Lung (tissue), 12 donors: ENCODE results near the gene CPE. TPM values are rescaled to one million over a fixed set of nuclear protein-coding genes. Genes with fewer than 3 reads are reported as not detected.

Experiments
- ATAC-seq: fragments of 200-7000 bp; cut with Tn5 transposase; one replicate; pipeline ENCODE4 v1.9.1; 2020; ENCODE audit warnings: moderate number of reproducible peaks; ENCODE audit not compliant: insufficient read depth, low FRiP score
- DNase-seq, 3 donors: peaks; one replicate each; pipeline ENCODE4 v3.0.0-alpha.2; 2013 to 2017
- H3K27ac ChIP-seq, 2 donors: one replicate each; pipeline ENCODE4 v1.5.1; 2013; ENCODE audit warnings: mild to moderate bottlenecking in 2 of 2, moderate library complexity in 2 of 2, control low read depth in 1 of 2, inconsistent platforms in 1 of 2, low read depth in 1 of 2, low read length in 1 of 2
- H3K27me3 ChIP-seq, 3 donors: one replicate each; pipeline ENCODE4 v1.5.1; 2013; ENCODE audit warnings: low read length in 2 of 3; ENCODE audit not compliant: control insufficient read depth in 3 of 3, insufficient read depth in 3 of 3
- H3K36me3 ChIP-seq, 4 donors: one replicate each; pipeline ENCODE4 v1.5.1; 2013; ENCODE audit warnings: low read length in 4 of 4, mild to moderate bottlenecking in 1 of 4, moderate library complexity in 1 of 4; ENCODE audit not compliant: control insufficient read depth in 4 of 4, insufficient read depth in 4 of 4
- H3K4me1 ChIP-seq, 5 donors: one replicate each; pipeline ENCODE4 v1.5.1; 2013; ENCODE audit warnings: low read length in 5 of 5, mild to moderate bottlenecking in 2 of 5, moderate library complexity in 1 of 5; ENCODE audit not compliant: control insufficient read depth in 5 of 5, insufficient read depth in 5 of 5
- H3K4me3 ChIP-seq: one replicate; pipeline ENCODE4 v1.5.1; 2013; ENCODE audit warnings: mild to moderate bottlenecking, control low read depth, moderate library complexity
- H3K9ac ChIP-seq, 2 donors: one replicate each; pipeline ENCODE4 v1.5.1; 2013; ENCODE audit warnings: low read length in 2 of 2, control low read depth in 1 of 2; ENCODE audit not compliant: insufficient read depth in 1 of 2
- H3K9me3 ChIP-seq, 4 donors: one replicate each; pipeline ENCODE4 v1.5.1; 2013; ENCODE audit warnings: low read length in 3 of 4, mild to moderate bottlenecking in 1 of 4, moderate library complexity in 1 of 4; ENCODE audit not compliant: control insufficient read depth in 4 of 4, insufficient read depth in 3 of 4
- WGBS, 2 donors: extraction: QIAGEN DNeasy Blood & Tissue Kit; methylation state at CpG; one replicate each; pipeline ENCODE4 v1.1.7; 2013; 5-methylcytosine and 5-hydroxymethylcytosine counted together
- polyA plus RNA-seq, 2 donors: library from polyadenylated mRNA; stranded (reverse); fragments of 200-250 nt; gene quantifications; one replicate each; pipeline ENCODE4 v1.2.1, GENCODE V29; 2013
- total RNA-seq, 2 donors: library from RNA; depleted of rRNA in 1 of 2; stranded (reverse); fragments of >200 nt in 1 of 2; gene quantifications; one replicate each; pipeline ENCODE4 v1.2.1, GENCODE V29; 2014 to 2021
- TF ChIP-seq, protein P1 (sequence below): IDR thresholded peaks from 2 replicates; pipeline ENCODE4 v1.5.1; 2012; ENCODE audit warnings: mild to moderate bottlenecking; ENCODE audit errors: control extremely low read depth, extremely low read depth
- donor health status: control.
- donor health status: control.
- donor health status: Bipolar disorder and iron deficiency.
- donor health status: healthy.
- donor health status: DM: yes; HTN: yes; CAD: no.

CPE gene
- total and polyA plus RNA-seq, 4 donors, result 6.6 to 135 (median 14.3) TPM

DNA sequence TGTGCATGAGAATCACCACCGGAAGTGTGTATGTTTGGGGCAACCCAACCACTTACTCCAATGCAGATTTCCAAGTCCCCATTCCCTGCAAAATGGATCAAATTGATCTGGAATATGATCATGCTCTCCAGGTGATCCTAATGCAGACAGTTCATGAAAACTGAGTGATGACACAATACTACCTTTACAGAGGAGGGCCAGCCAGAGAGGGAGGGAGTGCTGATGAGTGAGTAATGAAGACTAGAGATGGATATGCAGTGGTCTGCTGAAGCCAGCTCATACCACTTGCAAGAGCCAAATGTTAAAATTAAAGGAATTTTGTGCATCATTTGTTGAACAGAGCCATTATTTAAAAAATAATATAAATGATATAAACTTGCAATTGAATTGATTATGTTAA lies 10.2 kb upstream of the CPE start:
- no peak overlapping the region for H3K4me3 ChIP-seq
- WGBS, 2 donors, result 90 to 91% methylated on average over 1 of the region's 1 CpG
- no peak for ATAC-seq

DNA sequence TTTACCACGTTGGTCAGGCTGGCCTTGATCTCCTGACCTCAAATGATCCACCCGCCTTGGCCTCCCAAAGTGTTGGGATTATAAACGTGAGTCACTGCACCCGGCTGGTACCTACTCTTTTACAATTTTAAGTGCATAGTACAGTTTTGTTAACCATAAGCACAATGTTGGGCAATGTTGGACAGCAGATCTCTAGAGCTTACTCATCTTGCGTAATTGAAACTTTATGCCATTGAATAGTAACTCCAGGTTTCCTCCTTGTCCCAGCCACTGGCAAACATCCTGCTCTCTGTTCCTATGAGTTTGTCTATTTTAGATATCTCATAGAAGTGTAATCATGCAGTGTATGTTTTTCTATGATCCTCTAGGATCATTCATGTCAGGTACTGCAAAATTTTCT lies 9.3 kb upstream of the CPE start:
- ATAC-seq (no peak), DNase-seq (no peak)
- Histone ChIP-seq H3K4me3 (no peak overlapping the region), H3K36me3 (no peaks in the 10 kb centered on the region), H3K27ac (no peak overlapping the region), H3K9me3 (peaks cover 0 to under 1% (median 0%) of the 10 kb centered on the region in 4 donors), H3K9ac (no peak overlapping the region), H3K4me1 (no peaks in the 10 kb centered on the region), H3K27me3 (peaks cover 0 to 3% (median 0%) of the 10 kb centered on the region in 3 donors)
- WGBS, 2 donors, result 61 to 69% methylated on average over 5 of the region's 5 CpGs
- TF ChIP-seq, protein P1, sequence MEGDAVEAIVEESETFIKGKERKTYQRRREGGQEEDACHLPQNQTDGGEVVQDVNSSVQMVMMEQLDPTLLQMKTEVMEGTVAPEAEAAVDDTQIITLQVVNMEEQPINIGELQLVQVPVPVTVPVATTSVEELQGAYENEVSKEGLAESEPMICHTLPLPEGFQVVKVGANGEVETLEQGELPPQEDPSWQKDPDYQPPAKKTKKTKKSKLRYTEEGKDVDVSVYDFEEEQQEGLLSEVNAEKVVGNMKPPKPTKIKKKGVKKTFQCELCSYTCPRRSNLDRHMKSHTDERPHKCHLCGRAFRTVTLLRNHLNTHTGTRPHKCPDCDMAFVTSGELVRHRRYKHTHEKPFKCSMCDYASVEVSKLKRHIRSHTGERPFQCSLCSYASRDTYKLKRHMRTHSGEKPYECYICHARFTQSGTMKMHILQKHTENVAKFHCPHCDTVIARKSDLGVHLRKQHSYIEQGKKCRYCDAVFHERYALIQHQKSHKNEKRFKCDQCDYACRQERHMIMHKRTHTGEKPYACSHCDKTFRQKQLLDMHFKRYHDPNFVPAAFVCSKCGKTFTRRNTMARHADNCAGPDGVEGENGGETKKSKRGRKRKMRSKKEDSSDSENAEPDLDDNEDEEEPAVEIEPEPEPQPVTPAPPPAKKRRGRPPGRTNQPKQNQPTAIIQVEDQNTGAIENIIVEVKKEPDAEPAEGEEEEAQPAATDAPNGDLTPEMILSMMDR, result no peak

More for the DNA sequence above, 10.2 kb upstream of the CPE start:
- no peak for DNase-seq
- Histone ChIP-seq H3K27ac (no peak overlapping the region), H3K36me3 (no peaks in the 10 kb centered on the region), H3K27me3 (peaks cover 0 to 3% (median 0%) of the 10 kb centered on the region in 3 donors), H3K4me1 (no peaks in the 10 kb centered on the region), H3K9me3 (no peaks in the 10 kb centered on the region), H3K9ac (no peak overlapping the region)
- TF ChIP-seq, protein P1, result no peak

DNA sequence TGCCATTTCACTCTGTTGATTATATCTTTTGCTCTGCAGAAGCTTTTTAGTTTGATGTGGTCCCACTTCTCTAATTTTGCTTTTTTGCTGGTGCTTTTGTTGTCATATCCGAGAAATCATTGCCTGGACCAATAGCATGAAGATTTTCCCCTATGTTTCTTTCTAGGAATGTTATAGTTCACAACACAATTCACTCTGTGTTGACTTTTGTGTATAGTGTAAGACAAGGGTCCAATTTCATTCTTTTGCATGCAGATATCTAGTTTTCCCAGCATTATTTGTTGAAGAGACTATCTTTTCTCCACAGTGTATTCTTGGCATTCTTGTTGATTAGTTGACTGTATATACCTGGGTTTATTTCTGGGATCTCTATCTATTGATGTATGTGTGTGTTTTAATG lies 8.3 kb upstream of the CPE start:
- TF ChIP-seq, protein P1, result no peak
- DNase-seq (no peak), ATAC-seq (no peak)
- no peaks in the 10 kb centered on the region for H3K4me1 ChIP-seq
- H3K27ac ChIP-seq, result no peak overlapping the region
- 92 to 96% methylated on average over 1 of the region's 1 CpG for WGBS, 2 donors
- H3K27me3 ChIP-seq, result no peaks in the 10 kb centered on the region
- H3K9me3 ChIP-seq, result peaks cover 0 to 4% (median 0%) of the 10 kb centered on the region in 4 donors
- no peak overlapping the region for H3K4me3 ChIP-seq
- H3K9ac ChIP-seq, result no peak overlapping the region
- no peaks in the 10 kb centered on the region for H3K36me3 ChIP-seq

DNA sequence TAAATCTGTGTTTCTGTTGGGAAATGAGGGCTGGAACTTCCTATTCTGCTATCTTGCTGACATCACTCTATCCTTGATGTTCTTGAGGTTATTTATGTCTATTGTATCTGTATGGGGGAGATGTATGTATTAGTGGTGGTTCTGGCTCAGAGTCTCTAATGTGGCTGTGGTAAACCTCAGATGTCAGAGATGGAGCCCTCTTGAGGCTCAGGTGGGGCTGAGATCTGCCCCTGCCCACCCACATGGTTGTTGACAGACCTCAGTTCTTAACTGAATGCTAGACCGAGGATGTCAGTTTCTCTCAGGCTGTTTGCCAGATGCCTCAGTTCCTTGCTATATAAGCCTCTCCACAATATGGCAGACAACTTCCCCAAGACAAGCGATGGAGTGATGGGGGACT lies 3.3 kb upstream of the CPE start:
- Histone ChIP-seq H3K36me3 (no peaks in the 10 kb centered on the region), H3K27ac (no peak overlapping the region), H3K9me3 (peaks cover 0 to 4% (median 0%) of the 10 kb centered on the region in 4 donors), H3K9ac (no peak overlapping the region), H3K27me3 (peaks cover 0 to 8% (median 0%) of the 10 kb centered on the region in 3 donors), H3K4me1 (peaks cover 0 to 11% (median 4%) of the 10 kb centered on the region in 5 donors), H3K4me3 (no peak overlapping the region)
- 83 to 87% methylated on average over 2 of the region's 2 CpGs for WGBS, 2 donors
- ATAC-seq, result no peak
- no peak for DNase-seq
- TF ChIP-seq, protein P1, result no peak
